Stimulated activated CD4-positive, alpha-beta T cell treated with anti-CD3 and anti-CD28 coated beads, Interleukin-1b, Interleukin-23, amount 100 ng/mL, for 24 hours (primary cell): ENCODE results near the gene ELOA.
"Not testable (repeated sequence)": the region's sequence is repeated elsewhere in the genome, so short reads cannot be mapped to it uniquely, and the experiment has no call there.

Source experiments
- DNase-seq, 4 experiments: peaks; one replicate each; pipeline ENCODE4 v3.0.0-alpha.2; 2020; ENCODE audit warnings: low read depth in 4 of 4, low spot score in 1 of 4

The ELOA gene

DNA sequence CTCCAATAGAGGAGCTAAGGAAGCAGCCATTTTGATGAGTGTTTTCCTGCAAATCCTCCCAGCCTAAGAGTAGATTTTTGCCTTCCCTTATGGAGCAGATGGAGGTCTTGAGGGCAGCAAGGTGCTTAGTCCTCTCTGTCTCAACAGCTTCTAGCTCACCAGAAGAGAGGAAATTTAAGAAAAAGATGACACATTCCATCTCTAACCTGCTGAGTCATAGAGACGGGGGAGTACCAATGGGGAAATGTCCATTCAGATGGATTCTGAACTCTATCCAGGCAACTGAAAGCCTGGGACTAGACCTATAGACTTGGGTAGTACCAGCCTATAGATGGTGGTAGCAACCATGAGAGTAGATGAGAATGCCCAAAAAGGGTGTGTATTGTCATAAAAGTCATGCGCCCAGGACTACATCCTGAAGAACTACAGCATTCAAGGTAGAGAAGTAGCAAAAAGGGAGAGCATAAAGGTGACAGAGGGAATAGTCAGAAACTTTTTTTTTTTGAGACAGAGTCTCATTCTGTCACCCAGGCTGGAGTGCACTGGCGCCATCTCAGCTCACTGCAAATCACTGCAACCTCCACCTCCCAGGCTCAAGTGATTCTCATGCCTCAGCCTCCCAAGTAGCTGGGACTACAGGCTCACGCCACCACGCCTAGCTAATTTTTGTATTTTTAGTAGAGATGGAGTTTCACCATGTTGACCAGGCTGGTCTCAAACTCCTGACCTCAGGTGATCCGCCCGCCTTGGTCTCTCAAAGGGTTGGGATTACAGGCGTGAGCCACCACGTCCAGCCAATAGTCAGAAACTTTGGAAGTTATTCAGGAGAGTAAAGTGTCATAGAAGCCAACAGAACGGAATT lies 10.7 kb upstream of the ELOA start:
- no peak for DNase-seq

- not testable (repeated sequence) for DNase-seq
Observed at GRCh38 chr1:23733281-23733680, 10.0 kb upstream of the ELOA start.

DNA sequence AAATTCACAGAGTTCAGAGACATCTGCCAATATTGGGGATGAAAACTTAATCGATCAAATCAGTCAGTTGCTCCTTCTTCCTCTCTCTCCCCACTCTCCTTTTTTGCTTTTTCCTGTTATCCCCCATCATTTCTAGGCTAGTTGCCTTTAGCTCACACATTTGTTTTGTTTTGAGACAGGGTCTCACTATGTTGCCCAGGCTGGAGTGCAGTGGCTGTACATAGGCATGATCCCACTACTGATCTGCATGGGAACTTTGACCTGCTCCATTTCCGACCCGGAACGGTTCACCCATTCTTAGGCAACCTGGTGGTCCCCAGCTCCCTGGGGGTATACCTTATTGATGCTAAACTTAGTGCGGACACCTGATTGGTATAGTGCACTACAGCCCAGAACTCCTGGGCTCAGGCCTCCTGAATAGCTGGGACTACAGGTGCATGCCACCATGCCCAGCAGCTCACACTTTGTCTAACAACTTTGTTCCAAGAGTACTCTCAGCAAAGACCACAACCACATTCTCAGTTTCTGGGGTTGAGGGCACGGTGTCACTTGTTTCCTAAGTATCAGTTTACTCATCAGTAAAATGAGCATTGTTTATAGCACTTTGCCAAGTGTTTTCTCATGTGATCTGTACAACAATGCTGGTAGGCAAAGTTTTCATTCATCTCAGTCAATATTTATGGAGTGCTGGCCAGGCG lies 6.7 kb upstream of the ELOA start:
- DNase-seq = no peak

GRCh38 chr1:23741609-23742008 lies 1.7 kb upstream of the ELOA start:
- no peak for DNase-seq

DNA sequence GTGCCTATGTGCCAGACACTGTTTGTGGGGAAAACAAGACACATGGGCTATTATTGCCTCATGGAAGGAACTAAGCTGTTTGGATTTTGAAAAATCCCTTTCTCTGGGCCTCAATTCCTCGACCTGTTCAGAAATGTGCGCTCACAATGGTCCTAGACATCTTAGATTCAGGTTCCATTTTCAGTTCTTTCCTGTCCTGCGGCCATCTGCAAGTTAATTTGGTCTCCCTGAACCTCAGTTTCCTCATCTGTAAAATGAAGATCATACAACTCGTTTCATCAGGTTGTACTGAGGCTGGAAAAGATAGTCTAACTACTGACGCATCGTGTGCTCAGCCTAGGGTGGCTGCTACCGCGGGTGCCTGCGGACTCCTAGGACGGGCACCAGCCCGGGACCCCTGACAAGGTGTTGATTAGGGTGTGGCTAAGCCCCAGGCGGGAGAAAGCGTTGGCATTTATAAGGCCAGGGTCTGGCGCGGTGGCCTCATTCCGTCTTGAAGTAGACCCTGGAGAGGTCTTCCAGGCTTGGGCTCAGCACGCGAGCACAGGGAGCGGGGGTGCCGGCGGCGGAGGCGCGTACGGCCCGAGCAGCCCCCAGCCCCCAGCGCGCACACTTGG lies 493 bp upstream of the ELOA start:
- DNase-seq = peak in 1 of 4 experiments; percentile 7

DNA sequence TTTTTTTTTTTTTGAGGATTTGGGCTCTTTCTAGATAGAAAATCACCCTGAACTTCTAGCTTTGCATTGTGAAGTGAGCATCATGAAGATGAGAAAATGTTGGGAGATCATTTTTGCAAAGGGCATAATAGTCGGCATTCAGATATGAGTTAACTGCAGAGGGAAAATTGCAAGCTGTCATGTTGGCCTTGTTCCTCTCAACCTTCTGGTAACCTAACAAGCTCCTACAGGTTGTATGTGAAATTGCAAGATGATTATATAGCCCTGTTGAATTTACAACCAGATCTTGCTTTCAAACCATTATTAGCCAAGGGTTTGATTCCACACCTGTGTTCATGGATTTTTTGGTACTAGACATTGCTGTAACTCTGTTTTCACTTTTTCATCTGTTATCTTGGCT lies 2.2 kb downstream of the ELOA start:
- DNase-seq = no peak

- DNase-seq = no peak
Observed at GRCh38 chr1:23748016-23748415, 4.7 kb downstream of the ELOA start.

DNA sequence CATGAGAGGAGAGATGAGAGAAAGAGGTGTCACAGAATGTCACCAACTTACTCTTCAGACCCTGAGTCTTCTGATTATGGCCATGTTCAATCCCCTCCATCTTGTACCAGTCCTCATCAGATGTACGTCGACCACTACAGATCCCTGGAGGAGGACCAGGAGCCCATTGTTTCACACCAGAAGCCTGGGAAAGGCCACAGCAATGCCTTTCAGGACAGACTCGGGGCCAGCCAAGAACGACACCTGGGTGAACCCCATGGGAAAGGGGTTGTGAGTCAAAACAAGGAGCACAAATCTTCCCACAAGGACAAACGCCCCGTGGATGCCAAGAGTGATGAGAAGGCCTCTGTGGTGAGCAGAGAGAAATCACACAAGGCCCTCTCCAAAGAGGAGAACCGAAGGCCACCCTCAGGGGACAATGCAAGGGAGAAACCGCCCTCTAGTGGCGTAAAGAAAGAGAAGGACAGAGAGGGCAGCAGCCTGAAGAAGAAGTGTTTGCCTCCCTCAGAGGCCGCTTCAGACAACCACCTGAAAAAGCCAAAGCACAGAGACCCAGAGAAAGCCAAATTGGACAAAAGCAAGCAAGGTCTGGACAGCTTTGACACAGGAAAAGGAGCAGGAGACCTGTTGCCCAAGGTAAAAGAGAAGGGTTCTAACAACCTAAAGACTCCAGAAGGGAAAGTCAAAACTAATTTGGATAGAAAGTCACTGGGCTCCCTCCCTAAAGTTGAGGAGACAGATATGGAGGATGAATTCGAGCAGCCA lies 8.0 kb downstream of the ELOA start:
- peak in 2 of 4 experiments; percentile 14 to 30 for DNase-seq

GRCh38 chr1:23751815-23752200 lies 8.5 kb downstream of the ELOA start:
- no peak for DNase-seq

GRCh38 chr1:23752909-23753308 lies 9.6 kb downstream of the ELOA start:
- no peak for DNase-seq

- DNase-seq = no peak
Observed at GRCh38 chr1:23756676-23757075, 13.4 kb downstream of the ELOA start.

DNA sequence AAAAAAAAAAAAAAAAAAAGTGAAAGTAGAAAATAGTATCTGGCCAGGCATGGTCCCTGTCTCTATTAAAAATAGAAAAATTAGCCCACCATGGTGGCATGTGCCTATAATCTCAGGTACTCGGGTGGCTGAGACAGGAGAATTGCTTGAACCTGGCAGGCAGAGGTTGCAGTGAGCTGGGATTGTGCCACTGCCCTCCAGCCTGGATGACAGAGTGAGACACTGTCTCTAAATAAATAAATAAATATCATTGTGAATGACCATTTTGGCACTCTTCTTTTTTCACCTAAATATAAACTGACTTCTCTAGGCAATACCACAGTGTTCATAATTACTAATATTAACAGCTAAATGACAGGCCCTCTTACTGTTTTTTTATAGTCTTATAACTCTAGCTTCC lies 14.5 kb downstream of the ELOA start:
- DNase-seq = no peak

GRCh38 chr1:23759277-23759676 lies 16.0 kb downstream of the ELOA start:
- no peak for DNase-seq

DNA sequence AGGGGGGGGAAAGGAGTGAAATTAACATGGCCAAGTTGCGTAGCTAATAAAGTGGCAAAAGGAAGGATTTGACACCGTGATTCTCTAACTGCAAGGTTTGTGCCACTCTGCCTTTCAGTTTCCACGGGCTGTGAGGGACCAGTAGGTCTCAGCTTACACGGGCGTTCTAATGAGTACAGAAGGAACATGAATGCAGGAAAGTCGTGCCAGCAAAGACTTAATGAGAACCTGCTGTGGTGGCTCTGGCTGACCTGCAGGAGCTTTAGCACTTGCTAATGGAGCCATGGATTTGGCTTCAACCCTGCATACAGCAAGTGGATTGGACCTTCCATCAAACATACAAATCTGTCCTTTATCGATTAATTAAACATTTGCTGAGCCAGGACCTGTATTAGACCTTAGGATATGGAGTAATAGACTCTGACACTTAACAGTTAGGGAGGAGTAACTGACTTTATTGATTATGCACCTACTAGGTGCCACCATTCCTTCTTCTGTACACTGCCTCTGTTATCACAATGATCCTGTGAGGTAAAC lies 19.8 kb downstream of the ELOA start:
- DNase-seq = no peak

DNA sequence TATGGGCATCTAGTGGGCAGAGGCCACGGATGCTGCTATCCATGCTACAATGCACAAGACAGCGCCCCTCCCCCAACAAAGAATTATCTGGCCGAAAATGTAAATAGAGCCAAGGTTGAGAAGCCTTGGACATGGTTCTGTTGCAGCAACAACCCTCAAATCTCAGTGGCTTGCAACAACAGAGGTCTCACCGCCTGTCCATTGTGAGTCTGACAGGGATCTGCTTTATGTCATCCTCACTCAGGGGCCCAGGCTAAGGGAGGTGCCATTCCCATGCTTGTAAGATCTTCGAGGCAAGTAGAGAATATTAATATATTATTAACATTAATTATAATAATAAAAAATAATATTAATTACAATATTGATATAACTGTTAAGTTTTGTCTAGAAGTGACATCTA lies 25.5 kb downstream of the ELOA start:
- DNase-seq = no peak

DNA sequence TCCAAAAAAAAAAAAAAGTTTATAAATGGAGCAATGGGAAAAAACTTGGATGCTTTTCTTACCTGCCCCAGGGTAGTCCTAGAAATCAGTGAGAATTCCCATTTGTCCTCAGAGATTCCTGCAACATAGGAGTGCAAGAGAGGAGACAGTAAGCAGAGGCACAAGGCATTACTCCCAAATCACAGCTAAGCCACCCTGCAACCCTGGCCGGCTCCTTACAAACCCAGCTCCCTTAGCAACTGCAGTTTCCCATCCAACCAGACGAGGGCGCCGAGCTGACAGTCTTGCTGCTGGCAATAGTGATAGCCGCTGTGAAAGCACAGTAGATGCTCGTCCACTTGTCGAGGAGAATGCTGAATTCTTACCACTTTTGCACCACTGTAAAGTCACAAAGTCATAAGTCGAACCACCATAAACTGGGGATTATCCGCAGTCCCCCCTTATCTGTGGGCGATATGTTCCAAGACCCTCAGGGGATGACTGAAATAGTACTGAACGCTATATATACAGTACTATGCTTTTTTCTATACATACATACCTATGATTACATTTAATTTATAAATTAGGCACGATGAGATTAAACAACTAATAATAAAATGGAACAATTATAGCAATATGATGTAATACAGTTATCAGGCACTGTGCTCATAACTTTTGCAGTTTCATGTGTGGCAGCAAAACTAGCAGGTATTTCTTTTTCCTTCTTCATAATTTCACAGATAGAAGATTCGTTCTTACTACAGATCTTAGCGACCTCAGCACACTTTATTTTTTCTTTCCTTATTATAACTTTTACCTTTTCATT lies 29.0 kb downstream of the ELOA start:
- peak; percentile 69 to 84 (median 76) for DNase-seq

DNA sequence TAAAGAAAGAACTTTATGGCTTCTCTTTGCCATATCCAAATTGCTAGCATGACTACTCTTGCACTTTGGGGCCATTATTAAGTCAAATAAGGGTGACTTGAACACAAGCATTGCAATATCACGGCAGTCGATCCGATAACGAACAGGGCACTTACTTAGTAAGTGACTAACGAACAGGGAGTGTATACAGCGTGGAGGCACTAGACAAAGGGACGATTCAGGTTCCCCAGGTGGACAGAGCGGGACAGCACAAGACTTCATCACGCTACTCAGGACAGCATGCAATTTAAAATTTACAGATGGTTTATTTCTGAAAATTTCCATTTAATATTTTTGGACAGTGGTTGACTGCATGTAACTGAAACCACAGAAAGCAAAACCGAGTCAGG lies 29.6 kb downstream of the ELOA start:
- DNase-seq = no peak

DNA sequence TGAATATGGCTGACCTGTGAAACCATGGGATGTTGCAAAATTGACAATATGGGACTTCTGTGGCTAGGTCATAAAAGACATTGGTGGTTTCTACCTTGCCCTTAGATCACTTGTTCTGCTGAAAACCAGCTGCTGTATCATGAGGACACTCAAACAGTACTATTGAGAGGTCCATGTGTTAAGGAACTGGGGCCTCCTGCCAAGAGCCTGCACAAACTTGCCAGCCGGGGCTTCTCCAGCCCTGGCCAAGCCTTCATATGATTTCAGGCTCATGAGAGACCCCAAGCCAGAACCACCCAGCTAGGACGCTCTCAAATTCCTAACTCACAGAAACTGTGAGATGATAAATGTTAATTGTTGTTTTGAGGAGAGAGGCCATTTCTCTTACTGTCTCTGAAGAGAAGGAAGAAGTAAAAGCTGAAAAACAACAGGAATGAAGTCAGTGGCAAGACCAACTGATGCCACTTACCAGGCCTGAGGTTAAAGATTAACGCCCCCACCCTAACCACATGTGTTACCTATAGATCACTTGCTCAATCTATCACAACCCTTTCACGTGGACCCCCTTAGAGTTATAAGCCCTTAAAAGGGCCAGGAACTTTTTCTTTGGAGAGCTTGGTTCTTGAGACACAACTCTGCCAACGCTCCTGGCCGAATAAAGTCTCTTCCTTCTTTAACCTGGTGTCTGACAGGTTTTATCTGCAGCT lies 31.1 kb downstream of the ELOA start:
- DNase-seq = no peak

DNA sequence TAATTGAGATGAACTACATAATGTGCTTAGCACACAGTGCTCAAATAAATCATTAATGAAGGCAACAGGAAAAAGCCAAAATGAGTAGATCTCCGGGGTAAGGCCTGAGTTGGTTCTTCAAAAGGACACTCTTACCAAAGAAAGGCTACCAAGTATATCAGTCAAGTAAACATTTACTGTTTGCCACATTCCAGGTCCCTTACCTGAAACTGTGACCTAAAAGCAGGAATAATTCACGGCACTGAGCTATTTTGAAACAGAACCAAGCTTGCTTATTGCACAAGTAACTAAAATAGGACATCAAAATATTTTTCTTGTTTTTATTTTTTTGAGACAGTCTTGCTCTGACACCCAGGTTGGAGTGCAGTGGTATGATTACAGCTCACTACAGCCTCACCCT lies 32.9 kb downstream of the ELOA start:
- DNase-seq = no peak
